CD4-positive, CD25-positive, alpha-beta regulatory T cell (primary cell): ENCODE data around the gene PXK. TPM values are rescaled to one million over a fixed set of nuclear protein-coding genes. Genes with fewer than 3 reads are reported as not detected.

Experiments used
- ATAC-seq, 2 donors: fragments of 150-1000 bp; cut with Tn5 transposase; one replicate each; pipeline ENCODE4 v1.10.0; 2021; ENCODE audit warnings: low read depth in 2 of 2, moderate number of reproducible peaks in 2 of 2, moderate library complexity in 1 of 2
- DNase-seq, 3 donors: peaks; one replicate each; pipeline versions ENCODE4 v3.0.0 to v3.0.0-alpha.2; 2012 to 2022; ENCODE audit warnings: mixed read lengths in 1 of 3
- H3K27ac ChIP-seq: one replicate; pipeline ENCODE4 v1.7.0; 2013; ENCODE audit warnings: mild to moderate bottlenecking, low read length; ENCODE audit not compliant: insufficient read depth, poor library complexity, severe bottlenecking
- H3K27me3 ChIP-seq: one replicate; pipeline ENCODE4 v1.7.0; 2013; ENCODE audit warnings: low read length; ENCODE audit not compliant: control insufficient read depth, insufficient read depth
- H3K36me3 ChIP-seq: one replicate; pipeline ENCODE4 v1.7.0; 2013; ENCODE audit warnings: mild to moderate bottlenecking, low read length, moderate library complexity; ENCODE audit not compliant: control insufficient read depth, insufficient read depth
- H3K4me1 ChIP-seq: 2 replicates; pipeline ENCODE4 v1.7.0; 2013; ENCODE audit warnings: mild to moderate bottlenecking, low read length; ENCODE audit not compliant: insufficient read depth, control insufficient read depth, poor library complexity, severe bottlenecking
- H3K4me3 ChIP-seq: one replicate; pipeline ENCODE4 v1.7.0; 2013; ENCODE audit warnings: low read depth, mild to moderate bottlenecking, low read length, moderate library complexity
- H3K9me3 ChIP-seq, 2 experiments: 1 replicate in 1 of 2; 2 replicates in 1 of 2; pipeline ENCODE4 v1.7.0; 2013; ENCODE audit warnings: low read length in 2 of 2, mild to moderate bottlenecking in 1 of 2, moderate library complexity in 1 of 2; ENCODE audit not compliant: control insufficient read depth in 2 of 2
- H3K27ac Mint-ChIP-seq, 3 donors: one replicate each; pipeline ENCODE4 v1.8.0; 2020 to 2022; ENCODE audit warnings: mild to moderate bottlenecking in 3 of 3, mixed read lengths in 3 of 3, moderate library complexity in 2 of 3
- H3K27me3 Mint-ChIP-seq: one replicate; pipeline ENCODE4 v1.8.0; 2022; ENCODE audit warnings: mild to moderate bottlenecking, mixed read lengths
- H3K36me3 Mint-ChIP-seq: one replicate; pipeline ENCODE4 v1.8.0; 2020; ENCODE audit warnings: mixed read lengths
- H3K4me1 Mint-ChIP-seq, 4 donors: one replicate each; pipeline ENCODE4 v1.8.0; 2020 to 2022; ENCODE audit warnings: mixed read lengths in 4 of 4, mild to moderate bottlenecking in 1 of 4
- H3K4me3 Mint-ChIP-seq, 4 donors: one replicate each; pipeline ENCODE4 v1.8.0; 2020 to 2022; ENCODE audit warnings: mild to moderate bottlenecking in 4 of 4, mixed read lengths in 4 of 4, moderate library complexity in 3 of 4
- H3K9me3 Mint-ChIP-seq, 7 donors: one replicate each; pipeline ENCODE4 v1.8.0; 2020 to 2022; ENCODE audit warnings: mixed read lengths in 7 of 7, mild to moderate bottlenecking in 3 of 7, moderate library complexity in 2 of 7
- polyA plus RNA-seq, 4 donors: library from polyadenylated mRNA; unstranded; fragments of 300-500 nt; fragmentation: Illumina TruSeq; gene quantifications; one replicate each; pipeline ENCODE4 v1.2.3, GENCODE V29; 2021
- total RNA-seq: library from RNA; stranded (reverse); gene quantifications from one replicate; pipeline ENCODE4 v1.2.3, GENCODE V29; 2022

Gene PXK
- total and polyA plus RNA-seq, 5 donors from 2014 or later, result 21.8 to 32.6 (median 31.8) TPM

GRCh38 chr3:58358808-58359207 lies 26.1 kb downstream of the PXK start:
- no peak for DNase-seq
- H3K9me3 Mint-ChIP-seq, result no peaks in the 10 kb centered on the region
- H3K27me3 Mint-ChIP-seq, result no peaks in the 10 kb centered on the region

GRCh38 chr3:58359621-58360020 lies 26.9 kb downstream of the PXK start:
- no peak for ATAC-seq
- H3K4me3 ChIP-seq, result no peak overlapping the region
- H3K27ac Mint-ChIP-seq, result no peak overlapping the region
- H3K9me3 Mint-ChIP-seq, result no peaks in the 10 kb centered on the region
- H3K4me3 Mint-ChIP-seq, result no peak overlapping the region
- H3K4me1 ChIP-seq, result no peaks in the 10 kb centered on the region
- H3K4me1 Mint-ChIP-seq, result peaks cover 6 to 27% (median 11%) of the 10 kb centered on the region in 4 donors
- H3K27ac ChIP-seq, result no peak overlapping the region
- no peaks in the 10 kb centered on the region for H3K27me3 Mint-ChIP-seq
- H3K27me3 ChIP-seq, result no peaks in the 10 kb centered on the region
- no peaks in the 10 kb centered on the region for H3K9me3 ChIP-seq
- H3K36me3 Mint-ChIP-seq, result peaks cover 7% of the 10 kb centered on the region
- no peak for DNase-seq
- no peaks in the 10 kb centered on the region for H3K36me3 ChIP-seq

More at GRCh38 chr3:58358808-58359207, 26.1 kb downstream of the PXK start:
- Histone ChIP-seq H3K4me3 (no peak overlapping the region), H3K27ac (no peak overlapping the region), H3K27me3 (no peaks in the 10 kb centered on the region), H3K4me1 (no peaks in the 10 kb centered on the region), H3K9me3 (no peaks in the 10 kb centered on the region), H3K36me3 (no peaks in the 10 kb centered on the region)
- no peak for ATAC-seq
- H3K36me3 Mint-ChIP-seq, result peaks cover 10% of the 10 kb centered on the region
- H3K27ac Mint-ChIP-seq, result no peak overlapping the region
- no peak overlapping the region for H3K4me3 Mint-ChIP-seq
- H3K4me1 Mint-ChIP-seq, result peaks cover 9 to 28% (median 12%) of the 10 kb centered on the region in 4 donors

- no peaks in the 10 kb centered on the region for H3K9me3 ChIP-seq
- no peaks in the 10 kb centered on the region for H3K36me3 ChIP-seq
- ATAC-seq, result no peak
- Mint-ChIP-seq H3K27ac (no peak overlapping the region), H3K9me3 (no peaks in the 10 kb centered on the region), H3K4me1 (peaks cover 8 to 39% (median 22%) of the 10 kb centered on the region in 4 donors), H3K27me3 (no peaks in the 10 kb centered on the region), H3K4me3 (no peak overlapping the region), H3K36me3 (peaks cover 20% of the 10 kb centered on the region)
- no peaks in the 10 kb centered on the region for H3K4me1 ChIP-seq
- no peaks in the 10 kb centered on the region for H3K27me3 ChIP-seq
- H3K27ac ChIP-seq, result no peak overlapping the region
- no peak overlapping the region for H3K4me3 ChIP-seq
- no peak for DNase-seq
Measured at GRCh38 chr3:58361866-58362265, 29.2 kb downstream of the PXK start.

GRCh38 chr3:58366699-58367098 lies 34.0 kb downstream of the PXK start:
- Mint-ChIP-seq H3K4me1 (peaks cover 9 to 31% (median 17%) of the 10 kb centered on the region in 4 donors), H3K4me3 (no peak overlapping the region), H3K36me3 (peaks cover 23% of the 10 kb centered on the region), H3K27ac (no peak overlapping the region), H3K9me3 (no peaks in the 10 kb centered on the region), H3K27me3 (no peaks in the 10 kb centered on the region)
- Histone ChIP-seq H3K36me3 (no peaks in the 10 kb centered on the region), H3K9me3 (no peaks in the 10 kb centered on the region), H3K27ac (no peak overlapping the region), H3K4me1 (no peaks in the 10 kb centered on the region), H3K4me3 (no peak overlapping the region), H3K27me3 (no peaks in the 10 kb centered on the region)
- ATAC-seq, result no peak
- no peak for DNase-seq

- ATAC-seq (no peak), DNase-seq (no peak)
- Mint-ChIP-seq H3K4me1 (peaks cover 9 to 21% (median 16%) of the 10 kb centered on the region in 4 donors), H3K4me3 (no peak overlapping the region), H3K36me3 (peaks cover 23% of the 10 kb centered on the region), H3K27me3 (no peaks in the 10 kb centered on the region), H3K27ac (no peak overlapping the region), H3K9me3 (no peaks in the 10 kb centered on the region)
- Histone ChIP-seq H3K27ac (no peak overlapping the region), H3K4me3 (no peak overlapping the region), H3K36me3 (peaks cover 2% of the 10 kb centered on the region), H3K9me3 (no peaks in the 10 kb centered on the region), H3K4me1 (no peaks in the 10 kb centered on the region), H3K27me3 (no peaks in the 10 kb centered on the region)
Measured at GRCh38 chr3:58369038-58369437, 36.3 kb downstream of the PXK start.

- no peak overlapping the region for H3K4me3 Mint-ChIP-seq
- H3K4me1 ChIP-seq, result no peaks in the 10 kb centered on the region
- H3K36me3 ChIP-seq, result peaks cover 2% of the 10 kb centered on the region
- H3K4me1 Mint-ChIP-seq, result peaks cover 9 to 17% (median 15%) of the 10 kb centered on the region in 4 donors
- H3K4me3 ChIP-seq, result no peak overlapping the region
- no peaks in the 10 kb centered on the region for H3K9me3 ChIP-seq
- H3K27ac ChIP-seq, result no peak overlapping the region
- DNase-seq (no peak), ATAC-seq (no peak)
- no peak overlapping the region for H3K27ac Mint-ChIP-seq
- peaks cover 23% of the 10 kb centered on the region for H3K36me3 Mint-ChIP-seq
- H3K27me3 Mint-ChIP-seq, result no peaks in the 10 kb centered on the region
- H3K27me3 ChIP-seq, result no peaks in the 10 kb centered on the region
- no peaks in the 10 kb centered on the region for H3K9me3 Mint-ChIP-seq
Measured at GRCh38 chr3:58369876-58370275, 37.2 kb downstream of the PXK start.

GRCh38 chr3:58370407-58370806 lies 37.7 kb downstream of the PXK start:
- no peak overlapping the region for H3K4me3 Mint-ChIP-seq
- H3K27me3 Mint-ChIP-seq, result no peaks in the 10 kb centered on the region
- no peaks in the 10 kb centered on the region for H3K9me3 Mint-ChIP-seq
- H3K27ac Mint-ChIP-seq, result no peak overlapping the region
- no peak for DNase-seq
- Histone ChIP-seq H3K4me1 (no peaks in the 10 kb centered on the region), H3K9me3 (no peaks in the 10 kb centered on the region), H3K27ac (no peak overlapping the region), H3K4me3 (no peak overlapping the region), H3K27me3 (no peaks in the 10 kb centered on the region), H3K36me3 (peaks cover 2% of the 10 kb centered on the region)
- no peak for ATAC-seq
- H3K36me3 Mint-ChIP-seq, result peaks cover 18% of the 10 kb centered on the region
- H3K4me1 Mint-ChIP-seq, result peaks cover 4 to 14% (median 11%) of the 10 kb centered on the region in 4 donors

GRCh38 chr3:58371754-58372153 lies 39.1 kb downstream of the PXK start:
- no peak overlapping the region for H3K27ac Mint-ChIP-seq
- DNase-seq, result no peak
- ATAC-seq, result no peak

More at GRCh38 chr3:58371754-58372153, 39.1 kb downstream of the PXK start:
- H3K27me3 Mint-ChIP-seq, result no peaks in the 10 kb centered on the region
- H3K9me3 Mint-ChIP-seq, result no peaks in the 10 kb centered on the region
- no peak overlapping the region for H3K4me3 Mint-ChIP-seq
- H3K4me1 Mint-ChIP-seq, result peaks cover 0 to 8% (median 3%) of the 10 kb centered on the region in 4 donors
- no peaks in the 10 kb centered on the region for H3K27me3 ChIP-seq
- H3K4me3 ChIP-seq, result no peak overlapping the region
- no peak overlapping the region for H3K27ac ChIP-seq
- H3K4me1 ChIP-seq, result no peaks in the 10 kb centered on the region
- H3K36me3 ChIP-seq, result peaks cover 2% of the 10 kb centered on the region
- H3K36me3 Mint-ChIP-seq, result peaks cover 10% of the 10 kb centered on the region
- no peaks in the 10 kb centered on the region for H3K9me3 ChIP-seq
